Heart left ventricle (tissue), 16 donors: ENCODE measurements around the gene MLN. TPM values are rescaled to one million over a fixed set of nuclear protein-coding genes. Genes with fewer than 3 reads are reported as not detected.

Experiments used
- ATAC-seq, 4 donors: fragments of 200-7000 bp; cut with Tn5 transposase; one replicate each; pipeline ENCODE4 v1.9.1; 2020 to 2022; ENCODE audit warnings: moderate library complexity in 4 of 4, mild to moderate bottlenecking in 3 of 4, moderate number of reproducible peaks in 1 of 4
- DNase-seq, 5 donors: peaks; one replicate each; pipeline ENCODE4 v3.0.0-alpha.2; 2020
- H3K27ac ChIP-seq, 12 donors: fragments of 200-600 bp; sonication (generic) in 4 of 12; one replicate each; pipeline versions ENCODE4 v1.5.0 to v1.8.0; 2016 to 2022; ENCODE audit warnings: mild to moderate bottlenecking in 2 of 12
- H3K27me3 ChIP-seq, 9 donors: fragments of 200-600 bp; sonication (generic) in 2 of 9; one replicate each; pipeline versions ENCODE4 v1.5.1 to v1.8.0; 2016 to 2022; ENCODE audit warnings: mild to moderate bottlenecking in 3 of 9
- H3K36me3 ChIP-seq, 9 donors: fragments of 200-600 bp; sonication (generic) in 2 of 9; one replicate each; pipeline versions ENCODE4 v1.5.0 to v1.8.0; 2018 to 2022; ENCODE audit warnings: mild to moderate bottlenecking in 2 of 9
- H3K4me1 ChIP-seq, 12 donors: fragments of 200-600 bp; sonication (generic) in 4 of 12; one replicate each; pipeline versions ENCODE4 v1.5.0 to v1.8.0; 2016 to 2022; ENCODE audit warnings: mild to moderate bottlenecking in 3 of 12
- H3K4me3 ChIP-seq, 12 donors: fragments of 200-600 bp; sonication (generic) in 4 of 12; one replicate each; pipeline versions ENCODE4 v1.5.0 to v1.8.0; 2017 to 2022; ENCODE audit warnings: mild to moderate bottlenecking in 9 of 12, moderate library complexity in 4 of 12
- H3K9me3 ChIP-seq, 12 donors: fragments of 200-600 bp; sonication (generic) in 4 of 12; one replicate each; pipeline versions ENCODE4 v1.5.0 to v1.8.0; 2016 to 2022; ENCODE audit warnings: mild to moderate bottlenecking in 1 of 12
- CTCF ChIP-seq, 12 donors: fragments of 200-600 bp; sonication (generic) in 4 of 12; IDR thresholded peaks; one replicate each; pipeline versions ENCODE4 v1.5.0 to v1.8.0; 2018 to 2022; ENCODE audit warnings: antibody characterized with exemption in 12 of 12, mild to moderate bottlenecking in 5 of 12
- POLR2A ChIP-seq, 2 donors: fragments of 450-650 bp; IDR thresholded peaks; one replicate each; pipeline ENCODE4 v1.6.1; 2017; ENCODE audit warnings: antibody characterized with exemption in 2 of 2, mild to moderate bottlenecking in 2 of 2, moderate library complexity in 2 of 2
- WGBS, 4 donors: extraction: QIAGEN DNeasy Blood & Tissue Kit in 2 of 4; methylation state at CpG; one replicate each; pipeline versions ENCODE4 v1.1.5 to v1.1.7; 2013 to 2018; 5-methylcytosine and 5-hydroxymethylcytosine counted together
- intact Hi-C, 10 donors: fragments of 100-400 bp; cut with DNase I; formaldehyde crosslinking; loops; one replicate each; pipeline versions ENCODE4 v1.11.1 to v1.14.2; 2022
- polyA plus RNA-seq, 2 donors: library from polyadenylated mRNA; stranded (reverse); fragments of 200-250 nt; gene quantifications; one replicate each; pipeline ENCODE4 v1.2.3, GENCODE V29; 2013
- total RNA-seq, 9 donors: library from RNA; depleted of rRNA in 2 of 9; stranded (reverse); fragments of >200 nt in 2 of 9; fragmentation: NEBNext Ultra II Directional in 3 of 9; extraction: Animal tissue kit (Norgen Biotek cat#: 25700) in 3 of 9; gene quantifications; one replicate each; pipeline versions ENCODE4 v1.1.0 to v1.2.4, GENCODE V29; 2016 to 2023
- donor health status: ischemic (EF 13 %, LVEDD 7.1; RV severe dilation, severe dysfunction).
- donor health status: healthy with polysubstance abuse.
- donor health status: DM: no; HTN: yes; CAD: no.
- donor health status: DM: no; HTN: no; CAD: no.
- donor health status: ischemic (EF 25% LVEDD 6.9; RV normal size, moderate dysfunction).
- donor health status: ischemic (EF 25% LVEDD 5.7; RV mildly dilated, moderate dysfunction).
- donor health status: healthy.
- donor health status: DM: yes; HTN: yes; CAD: no.
- donor health status: ischemic (EF 35%, LVEDD 5.7; RV mildly dilated, moderate dysfunction).
- donor health status: nonischemic (EF 11% LVEDD 7.7; RV severe dilation, severe dysfunction).
- donor health status: DM: yes; HTN: yes; CAD: no.
- donor health status: PGD.
- donor health status: ischemic (EF 29% LVEDD 5.4; RV normal size, mild dysfunction).
- donor health status: nonischemic (EF 23%, LVEDD 6.1; RV moderate dilation, normal function).

Gene MLN
- total and polyA plus RNA-seq, 11 donors: not detected

- 86 to 93% (median 90%) methylated on average over 6 of the region's 6 CpGs for WGBS, 4 donors
- Histone ChIP-seq H3K4me3 (no peak overlapping the region), H3K9me3 (no peaks in the 10 kb centered on the region), H3K4me1 (no peaks in the 10 kb centered on the region), H3K27ac (no peak overlapping the region), H3K36me3 (no peaks in the 10 kb centered on the region), H3K27me3 (peaks cover 0 to 34% (median 7%) of the 10 kb centered on the region in 9 donors)
- ATAC-seq (no peak), DNase-seq (no peak)
- TF ChIP-seq CTCF (IDR thresholded peaks at IDR 0.05) (no peak), POLR2A (IDR thresholded peaks at IDR 0.05) (no peak)
- intact Hi-C loops: loop anchor here in 1 of 10 donors (10.0 kb wide), 1 partner anchor 188 kb away; no protein-coding TSS in a partner anchor
These were observed 43.3 kb upstream of the MLN start for GRCh38 chr6:33847078-33847477.

GRCh38 chr6:33846226-33846625, 42.4 kb upstream of the MLN start:
- Histone ChIP-seq H3K9me3 (no peaks in the 10 kb centered on the region), H3K4me3 (no peak overlapping the region), H3K36me3 (no peaks in the 10 kb centered on the region), H3K27ac (no peak overlapping the region), H3K27me3 (peaks cover 0 to 29% (median 7%) of the 10 kb centered on the region in 9 donors), H3K4me1 (no peaks in the 10 kb centered on the region)
- ATAC-seq (no peak), DNase-seq (no peak)
- intact Hi-C loops: loop anchor here in 1 of 10 donors (10.0 kb wide), 1 partner anchor 189 kb away; no protein-coding TSS in a partner anchor
- 90 to 95% (median 91%) methylated on average over 2 of the region's 2 CpGs for WGBS, 4 donors
- TF ChIP-seq POLR2A (IDR thresholded peaks at IDR 0.05) (no peak), CTCF (IDR thresholded peaks at IDR 0.05) (no peak)

- H3K27ac ChIP-seq: no peak overlapping the region
- intact Hi-C loops: loop anchor here in 1 of 10 donors (10.0 kb wide), 1 partner anchor 190 kb away; no protein-coding TSS in a partner anchor
- TF ChIP-seq POLR2A (IDR thresholded peaks at IDR 0.05) (no peak), CTCF (IDR thresholded peaks at IDR 0.05) (no peak)
- H3K36me3 ChIP-seq: no peaks in the 10 kb centered on the region
- WGBS, 4 donors: 62 to 72% (median 67%) methylated on average over 4 of the region's 4 CpGs
- peaks cover 0 to 23% (median 6%) of the 10 kb centered on the region in 9 donors for H3K27me3 ChIP-seq
- no peak overlapping the region for H3K4me3 ChIP-seq
- no peak for ATAC-seq
- no peak for DNase-seq
- no peaks in the 10 kb centered on the region for H3K9me3 ChIP-seq
- peaks cover 0 to 6% (median 0%) of the 10 kb centered on the region in 12 donors for H3K4me1 ChIP-seq
These were observed 41.4 kb upstream of the MLN start for GRCh38 chr6:33845031-33845745.
